Peyer's patch (tissue), 4 donors: ENCODE results near the gene NCS1. TPM values are rescaled to one million over a fixed set of nuclear protein-coding genes. Genes with fewer than 3 reads are reported as not detected.
A peak's percentile ranks its signal among the peaks of the same experiment; 100 is the strongest.

Experiments
- DNase-seq, 3 donors: peaks; one replicate each; pipeline ENCODE4 v3.0.0-alpha.2; 2017 to 2019
- H3K27ac ChIP-seq, 4 donors: fragments of 200-600 bp; sonication (generic); one replicate each; pipeline ENCODE4 v1.5.1; 2016 to 2019
- H3K27me3 ChIP-seq, 2 donors: fragments of 200-600 bp; sonication (generic); one replicate each; pipeline ENCODE4 v1.5.1; 2019
- H3K36me3 ChIP-seq, 3 donors: fragments of 200-600 bp; sonication (generic); one replicate each; pipeline ENCODE4 v1.5.1; 2016 to 2019
- H3K4me1 ChIP-seq, 4 donors: fragments of 200-600 bp; sonication (generic); one replicate each; pipeline ENCODE4 v1.5.1; 2016 to 2019
- H3K4me3 ChIP-seq, 4 donors: fragments of 200-600 bp; sonication (generic); 1 replicate in 3 of 4; 2 replicates in 1 of 4; pipeline ENCODE4 v1.5.1; 2016 to 2019; ENCODE audit warnings: mild to moderate bottlenecking in 1 of 4
- H3K9me3 ChIP-seq, 4 donors: fragments of 200-600 bp; sonication (generic); one replicate each; pipeline ENCODE4 v1.5.1; 2016 to 2019; ENCODE audit warnings: mild to moderate bottlenecking in 1 of 4
- CTCF ChIP-seq, 6 experiments: fragments of 450-650 bp in 4 of 6; fragments of 200-600 bp in 2 of 6; sonication (generic) in 1 of 6; IDR thresholded peaks; one replicate each; pipeline ENCODE4 v1.5.1; 2017 to 2019; ENCODE audit warnings: antibody characterized with exemption in 6 of 6, mild to moderate bottlenecking in 3 of 6, moderate library complexity in 1 of 6
- POLR2A ChIP-seq, 2 donors: fragments of 450-650 bp; IDR thresholded peaks; one replicate each; pipeline ENCODE4 v1.5.1; 2017; ENCODE audit warnings: antibody characterized with exemption in 2 of 2, mild to moderate bottlenecking in 2 of 2, moderate library complexity in 2 of 2
- total RNA-seq, 4 donors: library from RNA; depleted of rRNA; stranded (reverse); fragments of >200 nt; gene quantifications; one replicate each; pipeline ENCODE4 v1.1.0, GENCODE V29; 2016

Gene NCS1
- total RNA-seq, 4 donors from 2014 or later, result 0.70 to 6.6 (median 4.1) TPM

DNA sequence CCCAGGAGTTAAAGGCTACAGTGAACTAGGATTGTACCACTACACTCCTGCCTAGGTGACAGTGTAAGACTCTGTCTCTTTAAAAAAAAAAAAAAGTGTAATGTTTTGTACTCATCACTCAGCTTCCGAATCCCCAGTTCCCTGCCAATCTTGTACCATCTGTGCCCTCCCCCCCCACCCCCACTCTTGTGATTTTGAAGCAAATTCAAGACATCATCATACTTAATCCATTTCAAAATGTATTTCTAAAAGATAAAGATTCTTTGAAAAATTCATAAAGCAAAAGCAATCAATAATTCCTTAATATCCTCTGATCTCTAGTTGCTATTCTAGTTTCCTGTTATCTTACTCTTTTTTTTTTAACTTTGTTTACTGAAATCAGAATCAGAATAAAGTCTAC, 58.4 kb downstream of the NCS1 start:
- no peak for TF ChIP-seq POLR2A (IDR thresholded peaks at IDR 0.05)

GRCh38 chr9:130232899-130233586, 60.8 kb downstream of the NCS1 start:
- H3K36me3 ChIP-seq, result no peaks in the 10 kb centered on the region
- no peak overlapping the region for H3K4me3 ChIP-seq
- no peaks in the 10 kb centered on the region for H3K27me3 ChIP-seq
- H3K9me3 ChIP-seq, result no peaks in the 10 kb centered on the region
- no peaks in the 10 kb centered on the region for H3K4me1 ChIP-seq
- DNase-seq, result no peak
- no peak overlapping the region for H3K27ac ChIP-seq
- TF ChIP-seq POLR2A (IDR thresholded peaks at IDR 0.05), result no peak
- TF ChIP-seq CTCF (IDR thresholded peaks at IDR 0.05), result no peak

More for the DNA sequence above, 58.4 kb downstream of the NCS1 start:
- H3K36me3 ChIP-seq, result no peaks in the 10 kb centered on the region
- no peak overlapping the region for H3K27ac ChIP-seq
- H3K9me3 ChIP-seq, result peaks cover 0 to 5% (median 0%) of the 10 kb centered on the region in 4 donors
- no peak for DNase-seq
- H3K4me3 ChIP-seq, result no peak overlapping the region
- H3K4me1 ChIP-seq, result no peaks in the 10 kb centered on the region
- no peaks in the 10 kb centered on the region for H3K27me3 ChIP-seq

DNA sequence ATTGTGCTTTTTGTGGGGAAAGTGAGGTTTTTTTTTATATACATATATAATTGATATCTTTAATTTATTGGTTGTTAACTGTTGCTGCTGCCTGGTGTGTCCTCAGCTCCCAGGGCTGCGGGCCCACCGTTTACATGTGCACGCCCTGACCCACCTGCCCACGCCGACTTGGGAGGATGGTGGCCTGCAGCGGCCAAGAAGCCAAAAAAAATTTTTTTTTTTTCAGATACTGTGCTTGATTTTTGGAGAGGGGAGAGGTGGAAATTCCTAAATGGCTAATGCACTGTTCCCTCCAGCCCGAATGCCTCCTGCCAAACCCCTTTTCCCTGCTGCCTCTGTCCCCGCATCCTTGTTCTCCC, 61.4 kb downstream of the NCS1 start:
- H3K27ac ChIP-seq, result no peak overlapping the region
- no peaks in the 10 kb centered on the region for H3K36me3 ChIP-seq
- no peaks in the 10 kb centered on the region for H3K27me3 ChIP-seq
- no peaks in the 10 kb centered on the region for H3K9me3 ChIP-seq
- no peak overlapping the region for H3K4me3 ChIP-seq
- DNase-seq, result no peak
- H3K4me1 ChIP-seq, result no peaks in the 10 kb centered on the region
- TF ChIP-seq CTCF (IDR thresholded peaks at IDR 0.05) (no peak), POLR2A (IDR thresholded peaks at IDR 0.05) (no peak)

DNA sequence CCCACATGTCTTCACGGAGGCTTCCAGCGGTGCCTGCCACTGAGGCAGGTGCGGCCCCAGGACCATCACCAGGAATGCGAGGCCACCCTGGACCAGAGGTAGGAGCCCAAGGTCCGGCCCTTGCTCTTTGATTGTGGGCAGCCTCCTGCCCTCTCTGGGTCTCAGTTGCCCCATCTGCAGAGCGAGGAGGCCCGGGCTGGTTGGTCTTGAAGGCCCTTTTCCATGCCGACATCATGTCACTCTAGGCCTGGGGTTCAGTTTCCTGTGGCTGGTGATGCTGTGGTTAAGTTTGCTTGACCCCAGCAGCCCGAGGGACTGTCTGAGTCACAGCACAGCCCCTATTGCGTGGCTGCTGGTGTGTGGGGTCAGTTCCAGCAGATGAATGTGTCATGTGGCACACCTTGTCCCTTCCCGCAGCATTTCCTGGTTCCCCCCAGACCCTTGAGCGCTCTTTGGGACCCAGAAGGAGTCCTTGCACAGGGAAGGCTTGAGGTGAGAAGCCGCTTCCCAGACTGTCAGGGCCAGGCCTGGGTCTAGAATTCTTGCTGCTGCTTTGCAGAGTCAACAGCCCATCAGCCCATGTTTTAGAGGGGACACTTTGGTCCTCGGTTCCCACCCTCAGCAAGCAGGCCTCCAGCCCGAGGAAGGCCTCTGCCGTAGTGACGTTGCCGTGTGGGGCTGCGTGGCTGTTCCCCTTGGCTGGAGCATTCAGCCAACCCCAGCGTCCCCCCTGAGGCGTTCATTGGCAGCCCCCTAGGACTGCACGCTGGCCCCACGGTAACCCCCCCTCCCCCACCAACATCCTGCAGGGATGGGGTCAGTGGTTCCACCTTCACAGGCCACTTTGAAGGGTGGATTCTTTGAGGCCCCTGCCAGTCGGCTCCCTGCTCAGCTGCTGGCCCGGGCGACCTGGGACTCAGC, 62.4 kb downstream of the NCS1 start:
- Histone ChIP-seq H3K27me3 (no peaks in the 10 kb centered on the region), H3K36me3 (no peaks in the 10 kb centered on the region), H3K4me3 (no peak overlapping the region), H3K4me1 (no peaks in the 10 kb centered on the region), H3K9me3 (no peaks in the 10 kb centered on the region), H3K27ac (peak overlapping the region in 1 of 4 donors; percentile 38)
- TF ChIP-seq POLR2A (IDR thresholded peaks at IDR 0.05) (no peak), CTCF (IDR thresholded peaks at IDR 0.05) (no peak)
- DNase-seq, result no peak

- peak; percentile 55 to 82 (median 74) for DNase-seq
- peaks cover 0 to 10% (median 0%) of the 10 kb centered on the region in 4 donors for H3K4me1 ChIP-seq
- H3K36me3 ChIP-seq, result no peaks in the 10 kb centered on the region
- peak; percentile 89 to 99 (median 96) for TF ChIP-seq CTCF (IDR thresholded peaks at IDR 0.05)
- TF ChIP-seq POLR2A (IDR thresholded peaks at IDR 0.05), result no peak
- H3K9me3 ChIP-seq, result no peaks in the 10 kb centered on the region
- no peaks in the 10 kb centered on the region for H3K27me3 ChIP-seq
- peak overlapping the region in 1 of 4 donors; percentile 54 for H3K27ac ChIP-seq
- H3K4me3 ChIP-seq, result no peak overlapping the region
These were observed 63.6 kb downstream of the NCS1 start for GRCh38 chr9:130235558-130236435.
